ENCODE data around the gene RIT2.

RIT2 gene

DNA sequence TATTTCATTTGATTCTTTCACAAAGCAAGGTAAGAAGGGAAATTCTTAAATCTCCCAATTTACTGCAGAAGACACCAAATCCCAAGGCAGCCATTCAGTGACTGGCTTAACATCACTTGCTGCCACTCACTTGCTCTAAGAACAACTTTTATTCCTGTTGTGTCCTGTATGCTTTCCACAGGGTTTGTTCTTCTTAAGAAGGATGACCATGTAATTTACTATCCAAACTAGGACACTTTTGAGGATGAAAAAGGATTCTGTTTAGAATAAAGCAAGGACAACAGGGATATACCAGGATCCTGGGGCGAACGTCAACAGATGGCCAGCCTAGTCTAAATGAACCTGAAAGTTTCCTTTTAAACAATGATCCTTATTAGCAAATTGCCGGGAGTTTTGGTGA, 34.8 kb downstream of the RIT2 start:
- no peak for DNase-seq (ENCODE audit: low spot score)

DNA sequence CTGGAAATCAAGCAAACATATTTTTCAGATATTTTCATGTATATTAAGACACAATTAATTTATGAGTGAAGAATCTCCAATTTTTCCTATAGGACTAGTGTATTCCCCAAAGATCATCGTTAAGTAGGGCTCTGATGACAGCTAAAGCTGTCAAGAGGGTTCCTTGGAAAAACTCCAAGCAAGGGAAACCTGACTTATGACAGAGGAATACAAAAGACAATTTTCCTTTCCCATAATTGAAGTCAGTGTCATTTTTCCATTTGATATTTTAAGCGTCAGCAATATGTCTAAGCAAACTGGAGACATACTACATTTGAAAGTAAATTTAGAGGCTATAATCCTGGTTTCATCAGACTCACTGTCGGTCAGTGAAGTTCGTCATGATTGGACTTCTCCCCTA, 36.1 kb downstream of the RIT2 start:
- no peak for DNase-seq (ENCODE audit: low spot score)

DNA sequence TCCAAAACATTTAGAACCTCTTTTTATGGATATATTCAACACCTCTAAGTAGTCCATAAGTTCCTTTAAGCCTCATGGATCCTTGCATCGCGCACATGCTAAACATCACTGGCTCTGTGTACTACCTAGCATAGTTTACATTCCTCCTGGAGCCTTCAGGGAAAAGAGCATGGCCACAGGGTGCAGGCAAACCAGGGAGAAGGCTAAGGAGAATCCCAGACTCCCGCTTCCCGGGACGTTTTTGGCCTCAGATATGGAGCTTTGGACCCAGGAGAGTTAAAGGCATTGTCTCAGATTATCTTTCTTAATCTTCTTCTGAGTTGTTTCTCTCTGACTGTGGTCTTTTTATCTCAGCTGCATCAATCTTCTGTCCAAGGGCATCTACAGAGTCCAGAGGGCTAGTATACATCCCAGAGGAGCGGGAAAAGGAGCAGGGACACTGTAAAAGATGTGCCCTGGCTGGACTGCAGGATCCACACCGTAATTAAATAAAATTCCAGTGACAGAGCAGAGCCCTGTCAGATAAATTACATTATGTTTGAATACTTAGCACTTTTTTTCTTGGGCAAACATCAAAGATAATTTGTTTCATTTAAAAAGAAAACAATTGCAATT, 36.9 kb downstream of the RIT2 start:
- DNase-seq (ENCODE audit: low spot score): no peak

DNA sequence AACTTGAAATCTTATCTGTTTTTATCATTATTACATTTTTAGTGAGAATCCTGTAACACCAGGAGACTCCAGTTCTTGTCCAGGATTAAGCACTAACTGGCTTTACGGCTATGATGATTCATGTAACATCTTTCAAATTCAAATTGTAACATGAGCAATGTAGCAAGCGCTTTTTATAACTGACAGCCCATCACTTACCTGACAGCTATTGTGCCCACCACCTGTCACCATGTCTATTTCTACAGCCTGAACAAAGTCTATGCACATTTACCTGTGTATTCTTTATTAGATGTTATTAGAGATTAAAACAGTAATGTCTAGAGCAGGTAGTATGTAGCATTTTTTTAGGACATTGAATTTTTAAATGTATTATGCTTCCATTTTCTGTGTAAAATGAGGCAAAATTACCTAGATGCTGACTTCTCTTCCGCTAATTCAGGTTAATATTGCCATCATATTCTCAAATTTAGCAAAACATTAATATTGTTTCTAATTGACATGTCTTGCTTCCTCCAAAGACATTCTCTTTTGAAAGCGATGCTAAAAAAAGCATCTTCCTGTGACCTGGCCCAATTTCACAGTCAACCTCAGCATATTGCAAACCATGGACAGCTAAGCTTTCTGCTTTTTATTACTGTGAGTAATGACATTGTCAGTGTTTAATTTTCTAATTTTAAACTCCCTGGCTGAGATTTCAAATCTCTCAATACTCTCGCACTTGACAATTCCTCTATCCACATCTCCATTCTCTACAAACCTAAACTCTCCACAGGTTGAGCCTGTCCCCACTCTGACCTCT, 37.8 kb downstream of the RIT2 start:
- DNase-seq (ENCODE audit: low spot score): no peak

DNA sequence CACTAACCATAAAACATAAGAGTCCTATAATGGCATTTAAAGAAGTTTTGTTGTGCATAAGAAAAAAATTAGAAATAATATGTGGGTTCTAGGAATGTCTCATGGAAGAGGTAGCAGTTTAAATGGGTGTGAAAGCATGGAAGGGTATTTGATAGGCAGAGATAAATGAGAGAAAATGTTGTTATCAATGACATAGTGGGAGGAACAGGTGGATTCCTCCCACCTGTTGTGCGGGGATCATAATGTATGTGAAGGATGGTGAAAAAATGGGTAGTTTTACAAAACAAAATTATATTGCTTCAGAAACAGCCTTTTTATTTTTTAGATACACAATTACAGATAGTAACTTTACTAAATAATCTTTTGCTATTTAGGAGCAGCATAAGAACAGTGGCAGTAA, 41.7 kb downstream of the RIT2 start:
- DNase-seq (ENCODE audit: low spot score): no peak

DNA sequence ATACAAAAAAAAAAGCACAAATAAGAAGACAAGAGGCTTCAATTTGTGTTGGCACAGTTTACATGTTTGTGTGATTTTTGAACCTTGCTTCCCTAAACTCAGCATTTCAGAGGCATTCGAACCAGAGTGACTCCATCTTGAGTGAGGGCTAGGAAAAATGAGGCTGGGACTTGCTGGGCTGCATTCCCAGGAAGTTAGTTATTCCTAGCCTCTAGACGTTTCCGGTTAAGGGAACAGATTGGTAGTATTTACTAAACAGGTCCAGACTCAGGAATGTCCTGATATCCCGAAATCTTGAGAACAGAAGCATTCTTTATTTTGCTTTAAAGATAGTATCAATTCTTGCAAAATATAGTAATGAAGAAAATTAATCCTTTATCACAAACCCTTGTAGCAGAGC, 46.7 kb downstream of the RIT2 start:
- DNase-seq (ENCODE audit: low spot score): no peak

DNA sequence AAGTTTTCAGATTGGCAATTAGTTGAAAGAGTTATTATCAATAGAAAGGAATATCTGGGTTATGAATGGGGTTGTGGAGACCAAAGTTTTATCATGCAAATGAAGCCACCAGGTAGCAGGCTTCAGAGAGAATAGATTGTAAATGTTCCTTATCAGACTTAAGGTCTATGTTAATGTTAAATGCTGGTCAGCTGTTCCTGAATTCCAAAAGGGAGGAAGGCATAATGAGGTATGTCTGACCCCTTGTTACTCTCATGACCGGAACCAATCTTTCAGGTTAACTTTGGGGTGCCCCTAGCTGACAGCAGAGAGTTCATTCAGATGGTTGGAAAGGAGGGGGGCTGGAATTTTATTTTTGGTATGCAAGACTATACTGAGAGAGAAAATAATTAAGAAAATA, 47.9 kb downstream of the RIT2 start:
- DNase-seq (ENCODE audit: low spot score): no peak

DNA sequence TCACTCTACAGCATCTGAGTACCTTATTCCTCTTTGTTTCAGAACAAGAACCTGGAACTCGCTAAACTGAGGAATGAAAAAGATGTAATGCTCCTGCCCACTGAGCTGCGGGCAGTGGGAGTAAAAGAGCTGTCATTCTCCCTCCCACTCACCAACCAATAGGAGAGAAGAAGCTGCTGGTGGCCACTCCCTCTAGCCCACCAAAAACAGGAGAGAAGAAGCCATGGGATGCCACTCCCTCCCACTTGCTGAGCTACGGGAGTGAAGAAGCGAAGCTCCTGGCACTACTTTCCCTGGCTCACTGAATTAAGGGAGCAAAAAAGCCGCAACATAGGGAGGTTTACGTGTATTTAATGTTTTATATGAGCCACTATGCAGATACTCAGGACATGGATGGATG, 53.7 kb downstream of the RIT2 start:
- no peak for DNase-seq (ENCODE audit: low spot score)

DNA sequence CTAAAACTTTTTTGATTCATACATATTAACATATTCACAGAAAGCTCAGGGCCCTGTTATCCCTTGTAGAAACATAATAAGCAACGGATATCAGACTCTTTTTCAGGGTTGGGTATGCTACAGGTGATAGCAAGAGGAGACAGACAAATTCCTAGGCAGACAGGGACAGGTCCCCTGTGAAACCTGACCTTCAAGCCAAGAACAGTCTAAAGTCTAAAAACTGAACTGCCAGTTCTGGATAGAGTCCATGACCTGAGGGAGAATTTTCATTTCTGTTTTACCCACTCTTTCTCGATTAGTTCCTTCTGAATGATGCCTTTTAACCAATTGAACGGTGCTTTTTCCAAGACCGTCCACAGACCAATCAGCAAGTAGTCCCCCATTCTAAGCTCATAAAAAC, 54.2 kb downstream of the RIT2 start:
- no peak for DNase-seq (ENCODE audit: low spot score)

DNA sequence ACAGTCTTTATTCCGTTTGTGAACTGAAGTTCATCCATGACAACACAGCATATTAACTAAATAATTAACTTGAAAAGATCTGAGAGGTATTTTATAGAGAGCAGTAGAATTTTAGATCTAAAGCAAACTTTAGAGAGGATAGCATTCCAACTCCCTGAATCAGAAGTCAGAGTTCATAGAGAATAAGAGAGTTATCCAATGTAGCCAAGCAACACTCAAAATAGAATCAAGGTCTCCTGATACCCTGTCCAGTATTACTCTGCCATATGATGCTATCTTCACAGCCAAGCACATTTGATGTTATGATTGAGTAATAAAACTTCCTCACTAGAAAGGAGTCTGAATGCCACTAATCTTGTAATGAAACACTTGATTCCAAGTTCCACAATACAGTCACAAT, 55.5 kb downstream of the RIT2 start:
- no peak for DNase-seq (ENCODE audit: low spot score)

DNA sequence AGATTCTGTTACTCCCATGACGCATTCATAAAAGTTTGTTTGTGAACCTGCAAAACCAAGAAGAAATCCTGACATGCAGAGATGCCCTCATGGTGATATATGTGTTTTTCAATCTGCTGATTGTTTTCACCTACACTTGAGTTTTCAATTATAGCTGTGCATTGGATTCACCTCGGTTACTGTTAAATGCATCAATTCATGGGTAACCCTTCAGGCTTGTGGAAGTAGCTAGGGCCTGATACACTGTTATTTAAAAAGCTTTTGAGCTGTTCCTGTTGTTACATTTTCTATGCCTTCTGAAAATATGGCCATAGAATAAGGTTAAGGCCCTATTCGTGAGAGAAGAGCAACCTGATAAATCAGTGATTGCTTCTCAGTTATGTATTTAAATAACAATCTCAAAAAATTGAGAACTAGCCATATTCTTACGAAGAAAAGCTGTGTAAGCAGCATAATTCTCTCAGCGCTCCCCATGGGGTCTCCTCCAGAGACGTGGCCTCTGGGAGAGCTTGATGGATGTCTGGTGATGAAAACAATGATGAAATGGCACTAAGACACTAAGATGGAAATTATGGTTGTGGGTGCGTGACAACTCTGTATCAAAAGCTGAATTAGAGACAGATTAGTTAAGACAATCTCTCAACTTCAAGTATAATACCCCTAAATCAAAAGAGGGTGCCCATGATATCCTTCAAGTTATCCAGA, 60.5 kb downstream of the RIT2 start:
- DNase-seq (ENCODE audit: low spot score): no peak

DNA sequence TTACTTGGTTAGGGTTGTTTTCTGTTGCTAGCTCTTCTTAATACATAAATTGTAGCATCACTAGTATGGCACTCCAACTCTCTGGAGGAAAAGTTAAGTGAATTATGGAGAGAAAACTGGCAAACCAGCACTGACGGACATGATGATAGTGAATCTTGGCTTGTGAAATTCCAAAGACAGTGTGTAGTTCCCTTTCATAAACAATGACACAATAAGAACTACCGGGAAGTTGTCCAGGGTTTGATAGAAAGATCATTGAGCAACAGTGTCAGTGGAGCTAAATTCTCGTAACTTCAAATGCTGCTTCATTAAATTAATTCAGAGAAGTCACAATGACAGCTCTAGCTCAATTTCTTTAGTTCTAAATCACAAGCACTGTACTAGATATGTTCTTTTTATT, 66.5 kb downstream of the RIT2 start:
- no peak for DNase-seq (ENCODE audit: low spot score)

DNA sequence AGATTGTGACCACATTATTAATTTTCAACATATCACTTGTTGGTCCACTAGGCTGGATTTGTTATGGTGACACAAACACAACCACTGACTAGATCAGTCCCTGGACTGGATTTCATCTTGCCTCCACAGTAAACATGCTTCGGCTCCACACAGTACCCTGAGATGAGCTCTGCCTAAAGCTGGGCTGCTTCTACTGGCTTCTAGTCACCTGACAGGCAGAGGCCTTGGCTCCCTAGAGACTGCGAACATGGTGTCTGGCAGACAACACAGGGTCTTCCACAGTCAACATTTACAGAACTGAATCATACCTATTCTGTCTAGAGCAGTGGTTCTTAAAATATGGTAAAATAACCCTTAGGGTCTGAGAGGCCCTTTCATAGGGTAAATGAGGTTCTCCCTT, 69.2 kb downstream of the RIT2 start:
- no peak for DNase-seq (ENCODE audit: low spot score)

DNA sequence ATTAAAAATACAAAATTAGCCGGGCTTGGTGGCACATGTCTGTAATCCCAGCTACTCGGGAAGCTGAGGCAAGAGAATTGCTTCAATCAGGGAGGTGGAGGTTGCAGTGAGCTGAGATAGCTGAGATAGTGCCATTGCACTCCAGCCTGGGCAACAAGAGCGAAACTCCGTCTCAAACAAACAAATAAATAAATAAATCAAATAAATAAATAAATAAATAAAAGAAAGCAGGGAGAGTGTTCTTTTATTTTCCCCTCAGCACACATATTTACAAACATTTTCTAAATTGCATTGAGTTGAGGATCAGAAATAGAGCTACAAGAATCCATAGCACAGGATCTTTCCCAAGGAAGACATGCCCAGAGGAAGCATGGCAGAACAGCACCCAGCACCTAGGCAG, 71.9 kb downstream of the RIT2 start:
- no peak for DNase-seq (ENCODE audit: low spot score)

DNA sequence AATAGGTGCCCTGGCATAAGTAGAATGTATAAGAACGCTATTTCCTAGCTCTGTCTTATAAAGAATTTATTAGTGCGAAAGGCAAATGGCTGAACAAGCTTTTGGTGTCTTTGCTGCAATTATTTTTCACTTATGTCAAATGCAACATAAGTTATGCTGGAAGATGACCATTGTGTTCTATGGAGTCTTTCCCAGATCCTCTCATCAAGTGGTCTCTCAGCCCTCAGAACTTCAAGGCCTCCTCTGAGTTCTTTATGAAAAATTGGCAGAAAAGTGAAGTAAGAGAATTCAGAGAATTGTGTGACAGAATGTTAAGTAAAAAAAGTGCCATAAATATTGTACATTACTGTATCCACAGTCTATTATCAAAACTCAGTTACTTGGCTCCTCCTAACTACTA, 75.2 kb downstream of the RIT2 start:
- no peak for DNase-seq (ENCODE audit: low spot score)

DNA sequence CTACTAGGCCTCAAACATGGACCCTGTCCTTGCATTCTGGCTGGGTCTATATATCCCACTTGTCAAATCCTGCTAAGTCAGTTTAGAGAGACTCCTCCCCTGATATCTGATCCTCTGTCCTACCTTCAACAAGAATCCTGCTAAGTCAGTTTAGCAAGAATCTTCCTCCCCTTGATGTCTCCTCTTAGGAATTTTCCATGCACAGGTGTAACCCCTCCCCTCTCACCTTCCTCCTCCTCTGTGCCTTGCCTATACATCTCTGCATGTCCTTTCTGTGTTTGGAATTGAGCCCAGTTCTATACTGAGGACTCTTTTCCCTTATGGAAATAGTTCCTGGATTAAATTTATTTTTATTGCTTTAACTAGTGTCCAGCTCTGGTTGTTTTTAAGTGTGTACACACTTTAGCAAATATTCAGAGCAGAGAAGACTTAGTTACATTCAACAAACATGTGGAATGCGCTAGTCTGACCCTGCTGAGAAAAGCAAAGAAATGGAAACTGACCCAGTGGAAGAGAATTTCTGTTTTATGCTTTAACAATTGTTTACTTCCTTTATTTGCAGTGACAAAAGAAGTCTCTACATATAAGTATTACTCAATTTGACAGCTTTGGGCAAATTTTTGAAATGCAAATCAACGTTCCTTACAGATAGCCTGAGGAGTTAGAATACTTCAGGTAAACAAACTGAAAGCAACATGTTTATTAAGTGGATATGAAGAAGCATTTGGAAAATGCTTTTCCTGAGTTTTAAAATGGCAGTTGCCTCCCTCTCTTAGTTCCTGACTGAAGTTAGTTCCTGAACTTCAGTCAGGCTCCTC, 80.6 kb downstream of the RIT2 start:
- no peak for DNase-seq (ENCODE audit: low spot score)

DNA sequence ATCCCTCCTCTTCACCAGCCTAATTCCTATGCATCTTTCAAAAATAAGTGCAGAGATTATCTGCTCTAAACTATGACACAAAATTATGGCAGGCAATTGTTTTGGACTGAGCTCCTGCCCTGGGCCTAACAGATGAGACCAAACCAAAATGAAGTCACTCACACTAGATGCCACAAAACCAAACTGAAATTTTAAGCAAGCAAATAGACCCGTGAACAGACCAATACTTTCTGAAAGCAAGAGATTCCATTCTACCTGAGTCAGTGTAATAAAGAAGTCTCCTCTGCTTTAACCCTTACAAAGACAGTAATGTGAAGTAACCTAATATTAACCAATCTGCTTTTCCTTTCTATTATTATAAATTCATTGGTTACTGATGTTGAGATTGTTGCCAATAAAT, 84.3 kb downstream of the RIT2 start:
- no peak for DNase-seq (ENCODE audit: low spot score)

DNA sequence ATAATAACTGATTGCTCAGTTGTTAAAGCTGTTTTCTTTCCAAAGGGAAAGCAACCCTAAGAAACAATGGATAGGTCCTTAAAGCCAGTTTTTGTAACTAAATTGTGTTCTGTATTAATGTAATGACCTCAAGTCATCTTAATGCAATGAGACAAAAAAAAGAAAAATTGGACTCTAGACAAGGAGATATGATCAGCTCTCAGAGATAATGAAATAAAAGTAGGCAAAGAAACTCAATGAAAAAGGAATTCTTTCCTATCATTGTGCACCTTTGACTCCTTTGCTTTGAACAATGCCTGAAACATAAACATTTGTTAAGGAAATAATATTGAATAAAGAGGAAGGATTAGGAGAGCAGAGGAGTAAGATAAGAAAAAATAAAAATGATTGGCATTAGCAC, 86.1 kb downstream of the RIT2 start:
- no peak for DNase-seq (ENCODE audit: low spot score)

DNA sequence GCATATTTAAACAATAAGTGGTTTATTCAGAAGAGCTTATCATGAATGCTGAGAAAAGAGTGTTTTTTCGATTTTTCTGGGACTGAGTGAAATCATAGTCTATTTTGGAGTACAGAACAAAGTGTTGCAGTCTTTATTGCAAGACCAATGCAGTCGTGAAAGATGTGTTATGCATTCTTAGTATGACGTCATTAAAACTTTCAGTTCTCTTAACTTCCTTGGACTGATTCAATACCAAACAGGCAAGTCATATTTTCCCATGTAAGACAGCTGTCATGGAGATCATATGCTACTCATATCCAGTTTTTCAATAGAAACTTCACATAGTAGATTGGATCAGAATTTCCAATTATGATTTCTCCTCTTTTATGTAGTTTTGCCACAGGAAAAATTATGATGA, 92.6 kb downstream of the RIT2 start:
- DNase-seq (ENCODE audit: low spot score): no peak

DNA sequence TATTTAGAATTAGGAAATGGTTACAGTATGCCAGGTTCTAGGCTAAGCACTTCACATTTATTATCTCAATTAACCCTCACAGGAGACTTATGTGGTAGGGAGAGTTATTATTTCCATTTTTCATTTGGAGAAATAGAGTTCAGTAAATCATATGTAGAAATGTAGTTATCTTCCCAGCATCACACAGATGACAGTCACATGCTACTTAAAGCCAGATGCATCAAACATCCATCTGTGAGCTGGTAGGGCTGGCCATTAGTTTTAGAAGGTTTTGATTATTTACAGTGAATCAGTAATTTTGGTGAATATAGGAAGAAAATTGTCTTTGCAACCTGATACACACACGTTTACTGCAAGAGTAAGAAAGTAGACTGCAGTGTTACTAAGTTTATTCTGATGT, 97.9 kb downstream of the RIT2 start:
- DNase-seq (ENCODE audit: low spot score): no peak

DNA sequence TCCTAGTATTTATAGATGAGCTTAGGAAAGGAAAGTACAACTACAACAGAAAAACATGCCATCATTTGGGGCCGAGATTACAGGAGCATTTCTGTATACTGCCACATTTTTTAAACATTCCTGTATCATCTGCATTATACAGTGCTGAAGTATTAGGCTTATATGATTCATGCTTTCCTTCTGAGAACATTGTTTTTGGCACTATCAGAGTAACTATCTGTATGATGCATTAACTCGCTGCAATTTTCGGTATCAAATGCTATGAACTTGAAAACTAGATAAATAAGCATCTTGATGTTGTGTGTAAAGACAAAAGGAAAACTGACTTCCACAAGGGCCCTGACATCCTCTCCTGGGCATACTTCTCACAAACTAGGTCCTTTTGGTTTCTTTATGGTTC, 102.0 kb downstream of the RIT2 start:
- no peak for DNase-seq (ENCODE audit: low spot score)

DNA sequence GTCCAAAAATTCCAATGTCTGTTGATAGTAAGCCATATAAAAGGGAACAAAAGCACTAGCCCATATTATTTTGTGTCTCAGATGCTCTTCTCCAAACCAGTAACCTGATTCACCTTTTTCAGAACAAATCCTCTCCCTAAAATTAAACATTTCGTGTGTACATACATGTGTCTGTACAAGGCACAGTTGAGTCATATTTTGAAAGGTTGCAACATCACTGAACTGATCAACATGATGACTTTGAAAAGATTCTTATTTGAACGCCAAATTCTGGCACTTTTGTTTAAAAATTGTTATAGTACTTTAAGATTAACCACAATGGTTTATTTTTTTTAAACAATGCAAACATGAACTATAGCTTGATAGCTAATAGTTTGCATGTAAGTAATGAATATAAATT, 102.5 kb downstream of the RIT2 start:
- no peak for DNase-seq (ENCODE audit: low spot score)

DNA sequence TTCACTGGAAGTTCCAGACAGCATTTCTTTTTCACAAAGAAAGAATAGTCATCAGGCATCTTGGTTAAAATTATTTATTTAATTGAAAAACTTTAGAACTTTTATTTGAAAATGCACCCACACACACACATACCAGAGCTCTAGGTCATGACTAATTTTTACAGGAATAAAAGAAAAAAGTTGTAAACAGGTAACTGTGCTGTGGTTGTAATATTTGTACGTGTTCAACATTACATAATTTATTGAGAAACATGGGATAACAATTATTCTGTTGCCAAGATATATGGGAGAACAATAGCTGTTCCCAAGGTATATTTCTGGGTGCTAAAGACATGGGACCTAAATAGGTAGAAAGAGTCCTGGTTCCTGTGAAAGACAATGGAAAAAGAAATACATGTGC, 104.9 kb downstream of the RIT2 start:
- no peak for DNase-seq (ENCODE audit: low spot score)
